Activated gamma-delta T cell treated with anti-CD3 and anti-CD28 coated beads, Interleukin-2, amount 50 U/mL, for 16 hours (primary cell): ENCODE measurements around the gene PRPF19.

ENCODE experiments used
- DNase-seq: peaks from one replicate; pipeline ENCODE4 v3.0.0-alpha.2; 2020; ENCODE audit warnings: low read depth

Gene PRPF19

GRCh38 chr11:60937811-60938210 lies 31.4 kb upstream of the PRPF19 start:
- DNase-seq: no peak

- DNase-seq: no peak
Observed at GRCh38 chr11:60937144-60937527, 30.8 kb upstream of the PRPF19 start.

GRCh38 chr11:60936467-60937143 lies 30.2 kb upstream of the PRPF19 start:
- no peak for DNase-seq

GRCh38 chr11:60935676-60936442 lies 29.5 kb upstream of the PRPF19 start:
- DNase-seq: no peak

DNA sequence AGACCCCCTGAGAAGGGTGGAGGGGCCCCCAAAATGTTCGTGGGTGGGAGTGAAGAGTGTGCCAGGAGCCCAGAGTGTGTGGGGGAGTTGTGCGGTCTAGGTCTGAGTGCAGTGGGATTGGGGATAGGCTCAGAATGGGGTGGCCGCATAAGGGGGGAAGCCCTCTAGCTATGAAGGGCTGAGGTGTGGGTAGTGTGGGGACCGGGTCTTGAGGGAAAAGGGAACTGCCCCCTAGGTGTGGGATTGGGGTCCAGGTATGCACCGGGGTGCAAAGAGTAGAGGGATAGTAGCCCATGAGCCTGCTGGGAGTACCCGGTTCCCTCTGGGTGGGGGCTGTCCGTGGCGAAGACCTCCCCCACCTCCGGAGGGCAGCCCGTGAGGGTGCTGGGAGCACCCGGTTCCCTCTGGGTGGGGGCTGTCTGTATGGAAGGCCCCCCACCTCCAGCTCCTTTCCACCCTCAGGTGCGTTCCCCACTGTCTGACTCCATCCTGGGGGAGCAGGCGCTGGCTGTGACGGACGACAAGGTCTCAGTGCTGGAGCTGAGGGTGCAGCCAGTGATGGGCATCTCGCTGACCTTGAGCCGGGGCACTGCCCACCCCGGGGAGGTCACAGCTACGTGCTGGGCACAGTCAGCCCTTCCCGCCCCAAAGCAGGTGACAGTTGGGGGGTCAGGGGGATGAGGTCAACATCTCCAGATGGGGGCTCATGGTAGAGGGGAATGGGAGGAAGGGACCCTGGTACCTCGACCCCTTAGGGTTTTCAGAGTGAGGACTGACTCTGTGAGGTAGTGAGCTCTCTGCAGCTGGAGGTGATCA lies 28.6 kb upstream of the PRPF19 start:
- no peak for DNase-seq

- no peak for DNase-seq
Observed at GRCh38 chr11:60934124-60934789, 27.9 kb upstream of the PRPF19 start.

- no peak for DNase-seq
Observed at GRCh38 chr11:60933416-60934123, 27.2 kb upstream of the PRPF19 start.

DNA sequence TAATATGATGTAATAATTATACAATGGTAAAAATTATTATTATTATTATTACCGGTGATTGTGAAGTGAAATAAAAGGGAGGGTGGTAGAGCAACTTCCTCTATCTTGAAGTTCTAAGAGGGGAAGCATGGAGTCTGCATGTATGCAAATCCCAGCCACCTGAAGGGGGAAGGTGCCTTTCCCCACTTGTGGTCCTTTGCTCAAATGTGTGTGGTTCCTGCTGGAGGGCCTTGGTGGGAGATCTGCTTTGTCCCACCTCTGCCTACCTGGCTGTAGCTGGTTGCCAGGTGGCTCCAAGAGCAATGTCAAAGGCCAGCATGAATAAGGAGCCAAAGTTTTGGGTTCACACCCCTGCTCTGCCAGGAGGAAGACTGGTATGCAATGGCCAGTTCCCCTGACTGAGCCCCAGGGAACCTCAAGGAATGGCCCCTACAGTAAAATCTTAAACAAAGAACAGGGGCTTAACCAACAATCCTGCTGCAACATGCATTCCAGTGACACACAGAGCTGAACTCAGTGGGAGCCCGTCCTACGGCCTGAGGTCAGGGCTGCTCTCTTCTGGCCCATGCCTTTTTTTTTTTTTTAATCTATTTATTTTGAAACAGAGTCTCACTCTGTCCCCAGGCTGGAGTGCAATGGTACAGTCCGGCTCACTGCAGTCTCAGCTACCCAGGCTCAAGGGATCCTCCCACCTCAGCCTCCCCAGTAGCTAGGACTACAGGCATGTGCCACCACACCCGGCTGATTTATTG lies 26.4 kb upstream of the PRPF19 start:
- no peak for DNase-seq

DNA sequence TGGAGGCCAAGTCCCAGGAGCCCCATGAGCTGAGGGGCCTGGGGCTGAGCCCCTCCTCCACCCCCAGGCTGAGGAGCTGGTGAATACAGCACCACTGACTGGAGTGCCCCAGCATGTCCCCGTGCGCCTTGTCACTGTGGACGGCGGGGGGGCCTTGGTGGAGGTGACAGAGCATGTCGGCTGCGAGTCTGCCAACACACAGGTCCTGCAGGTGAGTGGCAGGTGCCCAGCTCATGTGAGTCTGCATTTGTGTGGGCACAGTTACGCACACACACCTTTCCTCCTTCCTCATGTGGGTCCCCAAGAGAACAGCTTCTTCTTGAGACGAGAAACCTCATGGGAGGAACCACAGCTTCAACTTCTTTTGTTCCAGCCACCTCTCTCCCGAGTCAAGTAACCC lies 25.5 kb upstream of the PRPF19 start:
- DNase-seq: no peak

GRCh38 chr11:60930394-60930793 lies 24.0 kb upstream of the PRPF19 start:
- no peak for DNase-seq

GRCh38 chr11:60929764-60930163 lies 23.4 kb upstream of the PRPF19 start:
- no peak for DNase-seq

DNA sequence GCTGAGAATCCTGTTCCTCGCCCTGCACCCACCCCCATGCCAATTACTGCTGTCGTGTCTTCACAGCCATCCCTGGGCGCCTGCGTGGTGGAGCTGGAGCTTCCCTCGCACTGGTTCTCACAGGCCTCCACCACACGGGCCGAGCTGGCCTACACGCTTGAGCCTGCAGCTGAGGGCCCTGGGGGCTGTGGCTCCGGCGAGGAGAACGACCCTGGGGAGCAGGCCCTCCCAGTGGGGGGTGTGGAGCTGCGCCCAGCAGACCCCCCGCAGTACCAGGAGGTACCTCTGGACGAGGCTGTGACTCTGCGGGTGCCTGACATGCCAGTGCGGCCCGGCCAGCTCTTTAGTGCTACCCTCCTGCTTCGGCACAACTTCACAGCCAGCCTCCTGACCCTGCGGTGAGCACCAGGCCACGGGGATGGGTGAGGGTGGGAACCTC lies 22.2 kb upstream of the PRPF19 start:
- DNase-seq: no peak

GRCh38 chr11:60927600-60927999 lies 21.2 kb upstream of the PRPF19 start:
- DNase-seq: no peak

- no peak for DNase-seq
Observed at GRCh38 chr11:60927061-60927592, 20.7 kb upstream of the PRPF19 start.

GRCh38 chr11:60926500-60926899 lies 20.1 kb upstream of the PRPF19 start:
- DNase-seq: no peak

DNA sequence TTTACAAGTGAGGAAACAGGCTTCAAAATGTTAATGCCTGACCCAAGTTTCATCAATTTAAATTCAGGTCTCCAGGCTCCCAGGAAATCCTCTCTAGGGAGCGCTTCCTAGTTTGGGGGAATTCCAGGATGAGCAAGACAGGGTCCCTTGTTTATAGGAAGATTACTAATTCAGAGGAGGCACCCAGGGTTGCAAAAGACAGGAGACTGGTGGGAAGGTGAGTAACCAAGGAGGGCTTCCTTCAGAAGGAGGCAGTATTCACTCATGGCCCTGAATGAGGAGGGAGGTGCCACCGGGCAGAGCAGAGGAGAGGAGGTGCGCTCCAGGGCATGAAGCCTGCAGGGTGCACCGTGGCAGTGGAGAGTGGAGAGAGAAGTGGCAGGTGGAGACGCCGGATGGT lies 19.5 kb upstream of the PRPF19 start:
- DNase-seq: no peak

GRCh38 chr11:60924906-60925853 lies 18.8 kb upstream of the PRPF19 start:
- no peak for DNase-seq

DNA sequence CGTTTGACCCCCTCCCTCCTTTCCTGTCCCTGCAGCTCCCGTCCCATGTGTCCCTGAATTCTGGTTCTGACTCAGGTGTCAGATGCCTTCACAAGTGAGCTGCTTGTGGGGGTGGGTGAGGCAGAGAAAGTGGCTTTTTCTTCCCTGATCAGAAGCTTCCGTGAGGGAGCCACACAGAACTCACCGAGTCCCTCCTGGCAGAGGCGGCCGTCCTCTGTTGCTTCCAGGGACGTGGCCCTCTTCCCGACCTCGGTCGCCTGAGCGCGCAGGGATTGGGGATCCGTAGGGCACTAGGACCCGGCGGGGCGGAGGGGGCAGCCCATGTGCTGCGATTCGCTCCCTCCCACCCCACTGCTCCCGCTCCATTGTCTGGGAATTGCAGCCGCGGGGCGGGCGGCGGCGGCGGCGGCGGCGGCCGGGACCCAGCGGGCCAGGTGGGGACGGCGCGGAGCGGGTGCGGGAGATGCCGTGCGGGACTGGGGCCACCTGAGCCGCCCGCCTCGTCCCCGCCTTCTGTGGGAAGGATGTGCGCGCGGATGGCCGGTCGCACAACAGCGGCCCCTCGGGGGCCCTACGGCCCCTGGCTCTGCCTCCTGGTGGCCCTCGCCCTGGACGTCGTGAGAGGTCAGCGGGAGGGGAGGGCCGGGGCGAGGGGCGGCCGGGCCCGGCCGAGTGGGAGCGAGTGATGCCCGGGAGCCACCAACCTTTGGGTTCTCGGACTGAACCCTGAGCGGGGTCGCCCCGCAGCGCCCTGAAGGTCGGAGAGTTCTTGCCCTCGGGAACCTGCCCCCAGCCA lies 17.9 kb upstream of the PRPF19 start, which contains the start of gene TMEM132A:
Gene TMEM132A (plus strand): TSS at position 351 of the 796 bp plus-strand sequence. CDS start 174 bp downstream, at position 525.
- no peak for DNase-seq

GRCh38 chr11:60923800-60924109 lies 17.4 kb upstream of the PRPF19 start:
- DNase-seq: no peak
